Thoracic aorta (tissue), 2 donors: ENCODE measurements around the gene HCFC2. TPM values are rescaled to one million over a fixed set of nuclear protein-coding genes. Genes with fewer than 3 reads are reported as not detected.

Experiments
- ATAC-seq: fragments of 150-250 bp; one replicate; pipeline ENCODE4 v1.8.0; 2017; ENCODE audit warnings: low read depth; ENCODE audit not compliant: insufficient number of reproducible peaks, low FRiP score
- DNase-seq: peaks from one replicate; pipeline ENCODE4 v3.0.0-alpha.2; 2020; ENCODE audit warnings: low spot score
- H3K27ac ChIP-seq, 2 donors: fragments of 200-600 bp; sonication (generic); 1 replicate in 1 of 2; 2 replicates in 1 of 2; pipeline ENCODE4 v1.5.1; 2016; ENCODE audit warnings: mild to moderate bottlenecking in 2 of 2, moderate library complexity in 2 of 2
- H3K27me3 ChIP-seq: fragments of 200-600 bp; sonication (generic); replicated peaks from 2 replicates; pipeline ENCODE4 v1.6.0; 2016; ENCODE audit warnings: mild to moderate bottlenecking; ENCODE audit not compliant: insufficient read depth
- H3K36me3 ChIP-seq: fragments of 200-600 bp; sonication (generic); one replicate; pipeline ENCODE4 v1.5.1; 2016
- H3K4me1 ChIP-seq, 2 donors: fragments of 200-600 bp; sonication (generic); 1 replicate in 1 of 2; 2 replicates in 1 of 2; pipeline versions ENCODE4 v1.5.1 to v1.6.0; 2016; ENCODE audit warnings: low read depth in 2 of 2, mild to moderate bottlenecking in 1 of 2; ENCODE audit not compliant: control insufficient read depth in 1 of 2
- H3K4me3 ChIP-seq: fragments of 200-600 bp; sonication (generic); 2 replicates; pipeline ENCODE4 v1.5.1; 2016; ENCODE audit warnings: mild to moderate bottlenecking
- H3K9me3 ChIP-seq: fragments of 200-600 bp; sonication (generic); 2 replicates; pipeline ENCODE4 v1.5.1; 2016
- total RNA-seq, 2 donors: library from RNA; depleted of rRNA; stranded (reverse); fragments of >200 nt; gene quantifications; one replicate each; pipeline versions ENCODE4 v1.1.0 to v1.2.3, GENCODE V29; 2016
- TF ChIP-seq, protein P1 (sequence below): fragments of 200-600 bp; sonication (generic); IDR thresholded peaks from one replicate; pipeline ENCODE4 v1.5.1; 2019; ENCODE audit warnings: antibody characterized with exemption

The HCFC2 gene
- total RNA-seq, 2 donors from 2014 or later = 24.1 to 28.6 TPM

DNA sequence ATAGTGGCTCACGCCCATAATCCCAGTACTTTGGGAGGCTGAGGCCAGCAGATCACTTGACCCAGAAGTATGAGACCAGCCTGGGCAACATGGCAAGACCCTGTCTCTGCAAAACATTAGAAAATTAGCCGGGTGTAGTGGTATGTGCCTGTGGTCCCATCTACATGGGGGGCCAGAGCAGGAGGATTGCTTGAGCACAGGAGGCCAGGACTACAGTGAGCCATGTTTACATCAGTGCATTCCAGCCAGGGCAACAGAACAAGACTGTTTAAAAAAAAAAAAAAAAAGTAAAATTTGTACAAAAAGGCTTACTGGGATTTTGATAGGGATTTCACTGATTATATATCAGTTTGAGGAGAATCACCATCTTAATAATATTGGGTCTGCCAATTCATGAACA, 7.8 kb downstream of the HCFC2 start:
- TF ChIP-seq, protein P1, sequence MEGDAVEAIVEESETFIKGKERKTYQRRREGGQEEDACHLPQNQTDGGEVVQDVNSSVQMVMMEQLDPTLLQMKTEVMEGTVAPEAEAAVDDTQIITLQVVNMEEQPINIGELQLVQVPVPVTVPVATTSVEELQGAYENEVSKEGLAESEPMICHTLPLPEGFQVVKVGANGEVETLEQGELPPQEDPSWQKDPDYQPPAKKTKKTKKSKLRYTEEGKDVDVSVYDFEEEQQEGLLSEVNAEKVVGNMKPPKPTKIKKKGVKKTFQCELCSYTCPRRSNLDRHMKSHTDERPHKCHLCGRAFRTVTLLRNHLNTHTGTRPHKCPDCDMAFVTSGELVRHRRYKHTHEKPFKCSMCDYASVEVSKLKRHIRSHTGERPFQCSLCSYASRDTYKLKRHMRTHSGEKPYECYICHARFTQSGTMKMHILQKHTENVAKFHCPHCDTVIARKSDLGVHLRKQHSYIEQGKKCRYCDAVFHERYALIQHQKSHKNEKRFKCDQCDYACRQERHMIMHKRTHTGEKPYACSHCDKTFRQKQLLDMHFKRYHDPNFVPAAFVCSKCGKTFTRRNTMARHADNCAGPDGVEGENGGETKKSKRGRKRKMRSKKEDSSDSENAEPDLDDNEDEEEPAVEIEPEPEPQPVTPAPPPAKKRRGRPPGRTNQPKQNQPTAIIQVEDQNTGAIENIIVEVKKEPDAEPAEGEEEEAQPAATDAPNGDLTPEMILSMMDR = no peak
- Histone ChIP-seq H3K9me3 (no peaks in the 10 kb centered on the region), H3K4me1 (peaks cover 0 to 8% of the 10 kb centered on the region in 2 donors), H3K4me3 (no peak overlapping the region), H3K27ac (no peak overlapping the region), H3K36me3 (peaks cover 5% of the 10 kb centered on the region), H3K27me3 (no peaks in the 10 kb centered on the region)
- DNase-seq (no peak), ATAC-seq (no peak)

DNA sequence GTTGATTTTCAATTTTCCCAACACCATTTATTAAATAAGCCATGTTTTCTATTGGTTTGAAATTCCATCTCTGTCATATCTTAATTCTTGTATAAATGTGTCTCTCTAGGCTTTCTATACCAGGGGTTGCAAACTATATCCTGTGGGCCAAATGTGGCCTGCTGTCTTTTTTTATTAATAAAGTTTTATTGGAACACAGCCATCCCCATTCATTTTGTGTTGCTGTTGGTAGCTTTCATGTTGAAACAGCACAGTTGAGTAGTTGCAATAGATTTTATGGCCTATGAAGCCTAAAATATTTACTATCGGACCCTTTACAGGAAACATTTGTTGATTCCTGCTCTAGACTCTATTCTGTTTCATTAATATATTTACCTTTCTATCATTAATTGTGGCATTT, 9.4 kb downstream of the HCFC2 start:
- peaks cover 0 to 2% of the 10 kb centered on the region in 2 donors for H3K4me1 ChIP-seq
- H3K27me3 ChIP-seq = no peaks in the 10 kb centered on the region
- DNase-seq = no peak
- TF ChIP-seq, protein P1 = no peak
- H3K27ac ChIP-seq = no peak overlapping the region
- ATAC-seq = no peak
- no peaks in the 10 kb centered on the region for H3K9me3 ChIP-seq
- H3K36me3 ChIP-seq = peaks cover 5% of the 10 kb centered on the region
- H3K4me3 ChIP-seq = no peak overlapping the region

DNA sequence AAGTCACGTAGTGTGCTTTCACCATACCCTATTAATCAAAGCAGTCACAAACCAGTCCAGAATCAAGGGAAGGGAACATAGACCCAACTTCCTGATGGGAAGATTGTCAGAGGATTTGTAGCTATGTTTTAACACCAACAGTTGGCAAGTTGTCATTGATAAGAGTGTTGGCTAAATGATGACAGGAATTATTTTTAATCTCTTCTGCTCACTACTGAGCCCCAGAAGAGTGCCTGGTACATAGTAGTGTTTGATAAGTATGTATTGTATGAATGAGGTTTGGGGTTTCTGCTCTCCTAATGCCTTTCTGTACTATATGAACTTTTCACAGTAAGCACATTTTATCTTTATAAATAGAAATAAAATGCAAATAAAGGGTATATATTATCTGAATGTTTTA, 14.7 kb downstream of the HCFC2 start:
- TF ChIP-seq, protein P1 = no peak
- Histone ChIP-seq H3K9me3 (no peaks in the 10 kb centered on the region), H3K4me1 (peaks cover 0 to 4% of the 10 kb centered on the region in 2 donors), H3K27ac (no peak overlapping the region), H3K27me3 (no peaks in the 10 kb centered on the region), H3K36me3 (peaks cover 14% of the 10 kb centered on the region), H3K4me3 (no peak overlapping the region)
- no peak for ATAC-seq
- DNase-seq = no peak

DNA sequence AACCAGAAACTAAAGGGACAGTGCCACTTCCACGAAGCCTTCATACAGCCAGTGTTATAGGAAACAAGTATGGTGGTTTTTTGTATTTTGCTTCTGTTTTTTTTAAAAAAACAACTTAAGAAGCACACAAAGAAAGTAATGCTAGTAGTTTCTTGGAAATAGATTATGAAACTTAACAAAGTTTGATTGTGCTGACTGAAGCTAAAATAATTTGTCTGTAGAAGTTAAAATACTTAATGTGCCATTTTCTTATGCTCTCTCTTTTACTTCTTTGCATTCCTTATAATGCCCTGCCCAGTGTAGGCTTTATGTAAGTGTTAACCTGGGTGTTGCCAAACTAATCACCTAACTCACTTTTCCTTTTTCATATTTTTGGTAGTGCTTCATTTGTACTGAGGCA, 16.4 kb downstream of the HCFC2 start:
- peaks cover 0 to 4% of the 10 kb centered on the region in 2 donors for H3K4me1 ChIP-seq
- H3K36me3 ChIP-seq = peaks cover 15% of the 10 kb centered on the region
- no peak overlapping the region for H3K27ac ChIP-seq
- ATAC-seq (no peak), DNase-seq (no peak)
- H3K9me3 ChIP-seq = no peaks in the 10 kb centered on the region
- H3K27me3 ChIP-seq = no peaks in the 10 kb centered on the region
- no peak overlapping the region for H3K4me3 ChIP-seq
- TF ChIP-seq, protein P1 = no peak

DNA sequence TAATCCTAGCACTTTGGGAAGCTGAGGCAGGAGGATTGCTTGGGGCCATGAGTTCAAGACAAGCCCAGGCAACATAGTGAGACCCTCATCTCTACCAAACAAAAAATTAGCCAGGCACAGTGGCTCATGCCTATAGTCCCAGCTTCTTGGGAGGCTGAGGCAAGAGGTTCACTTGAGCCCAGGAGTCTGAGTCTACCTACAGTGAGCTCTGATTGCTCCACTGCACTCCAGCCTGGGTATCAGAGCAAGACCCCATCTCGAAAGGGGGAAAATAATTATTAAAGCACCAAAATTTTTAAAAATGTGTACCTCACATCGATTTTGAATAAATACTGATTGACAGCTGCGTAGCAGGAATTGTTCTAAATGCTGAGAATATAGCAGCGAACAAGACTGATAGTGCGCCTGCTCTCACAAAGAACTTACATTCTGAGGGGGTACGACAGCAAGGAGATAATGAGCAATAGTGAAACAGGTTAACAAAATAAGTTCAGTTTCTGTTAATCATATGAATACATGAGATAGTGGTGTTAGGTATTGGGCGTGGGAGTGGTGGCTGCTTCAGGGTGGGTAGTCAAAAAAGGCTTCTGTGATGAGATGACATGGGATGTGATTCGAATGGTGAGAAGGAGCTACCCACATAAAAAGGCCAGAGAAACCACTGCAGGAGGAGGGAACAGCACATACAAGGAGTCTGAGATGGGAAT, 19.6 kb downstream of the HCFC2 start:
- Histone ChIP-seq H3K27ac (no peak overlapping the region), H3K27me3 (no peaks in the 10 kb centered on the region), H3K4me1 (no peaks in the 10 kb centered on the region), H3K9me3 (no peaks in the 10 kb centered on the region), H3K36me3 (peaks cover 29% of the 10 kb centered on the region), H3K4me3 (no peak overlapping the region)
- no peak for DNase-seq
- ATAC-seq = no peak
- TF ChIP-seq, protein P1 = no peak
